Astrocyte (in vitro differentiated cells and primary cell): ENCODE results near the gene UGGT2.

Experiments used
- CTCF ChIP-seq: IDR thresholded peaks from 2 replicates; pipeline ENCODE4 v1.5.1; 2011; ENCODE audit warnings: low read depth, mild to moderate bottlenecking, inconsistent platforms, low read length, moderate library complexity; ENCODE audit not compliant: insufficient read depth
- EZH2 ChIP-seq: IDR thresholded peaks from 2 replicates; pipeline ENCODE4 v1.6.1; 2012; ENCODE audit warnings: mild to moderate bottlenecking, low read length, inconsistent platforms; ENCODE audit not compliant: insufficient read depth

GRCh38 chr13:95862408-95862807 is 190.8 kb downstream of the UGGT2 start:
- TF ChIP-seq CTCF (no peak), EZH2 (no peak)
